HepG2 (cell line): ENCODE measurements around the gene TMEM139. TPM values are rescaled to one million over a fixed set of nuclear protein-coding genes. Genes with fewer than 3 reads are reported as not detected.

Experiments
- DMAP1 ChIP-seq: IDR thresholded peaks from 2 replicates; pipeline ENCODE4 v1.6.1; 2016
- MED8 ChIP-seq: sonication (generic); formaldehyde crosslinking; IDR thresholded peaks from 2 replicates; pipeline ENCODE4 v1.8.1; 2023; ENCODE audit warnings: mild to moderate bottlenecking, missing genetic modification reagents; ENCODE audit not compliant: insufficient replicate concordance
- PPARG ChIP-seq: conservative IDR thresholded peaks from 2 replicates; pipeline ENCODE4 v1.6.1; 2016; ENCODE audit warnings: missing biosample characterization, missing genetic modification reagents
- SATB2 ChIP-seq: sonication (generic); formaldehyde crosslinking; IDR thresholded peaks from 2 replicates; pipeline ENCODE4 v1.5.0; 2020; ENCODE audit warnings: missing genetic modification reagents
- SNRNP70 ChIP-seq: fragments of 200-400 bp; formaldehyde crosslinking; IDR thresholded peaks from 2 replicates; pipeline ENCODE4 v1.6.1; 2017; ENCODE audit warnings: mild to moderate bottlenecking, low read depth, low read length, moderate library complexity
- ZFP36L2 ChIP-seq: sonication (generic); formaldehyde crosslinking; IDR thresholded peaks from 2 replicates; pipeline ENCODE4 v1.4.0; 2020; ENCODE audit warnings: missing genetic modification reagents
- ZNF205 ChIP-seq: IDR thresholded peaks from 2 replicates; pipeline ENCODE4 v1.6.1; 2018; ENCODE audit warnings: missing biosample characterization, missing genetic modification reagents
- ZNF790 ChIP-seq: sonication (generic); formaldehyde crosslinking; IDR thresholded peaks from 2 replicates; pipeline ENCODE4 v1.8.0; 2022; ENCODE audit warnings: missing genetic modification reagents, mild to moderate bottlenecking, borderline replicate concordance
- polyA plus RNA-seq, 8 experiments: library from polyadenylated mRNA; depleted of rRNA in 3 of 8; stranded (reverse) in 7 of 8; unstranded in 1 of 8; fragments of >200 nt; fragmentation: Illumina TruSeq in 4 of 8; extraction: Trizol in 4 of 8; gene quantifications; 2 replicates each; pipeline versions ENCODE4 v1.2.1 to v1.2.3, GENCODE V29; 2011 to 2016; ENCODE audit warnings: low read depth in 4 of 8, missing spikeins in 1 of 8, mixed read lengths in 1 of 8; ENCODE audit not compliant: insufficient read depth in 1 of 8
- total RNA-seq, 5 experiments: library from RNA; depleted of rRNA; stranded (reverse); fragments of >200 nt; fragmentation: Illumina TruSeq; extraction: Trizol; gene quantifications; 2 replicates each; pipeline ENCODE4 v1.2.3, GENCODE V29; 2016; ENCODE audit warnings: low read depth in 1 of 5
- TF ChIP-seq, protein P1 (sequence below): sonication (generic); formaldehyde crosslinking; IDR thresholded peaks from 2 replicates; pipeline ENCODE4 v1.9.0; 2022; ENCODE audit warnings: low read depth, missing genetic modification reagents
- TF ChIP-seq, protein P2 (sequence below): sonication (generic); formaldehyde crosslinking; IDR thresholded peaks from 2 replicates; pipeline ENCODE4 v1.5.0; 2020; ENCODE audit warnings: missing genetic modification reagents
- TF ChIP-seq, protein P3 (sequence below): sonication (generic); formaldehyde crosslinking; IDR thresholded peaks from 2 replicates; pipeline ENCODE4 v1.4.0; 2020; ENCODE audit warnings: mild to moderate bottlenecking, missing genetic modification reagents, borderline replicate concordance
- TF ChIP-seq, protein P4 (sequence below): sonication (generic); formaldehyde crosslinking; IDR thresholded peaks from 2 replicates; pipeline ENCODE4 v1.5.1; 2020; ENCODE audit warnings: mild to moderate bottlenecking, missing genetic modification reagents, moderate library complexity
- TF ChIP-seq, protein P5 (sequence below): fragments of 450-650 bp; IDR thresholded peaks from 2 replicates; pipeline ENCODE4 v1.6.1; 2016
- TF ChIP-seq, protein P6 (sequence below): sonication (generic); formaldehyde crosslinking; IDR thresholded peaks from 2 replicates; pipeline ENCODE4 v1.4.0; 2020; ENCODE audit warnings: missing genetic modification reagents

The TMEM139 gene
- total and polyA plus RNA-seq, 2 of the 13 experiments (the other 11 are each of a cell fraction or from before 2014, with no cell fraction given), result 7.9 to 14.0 TPM

DNA sequence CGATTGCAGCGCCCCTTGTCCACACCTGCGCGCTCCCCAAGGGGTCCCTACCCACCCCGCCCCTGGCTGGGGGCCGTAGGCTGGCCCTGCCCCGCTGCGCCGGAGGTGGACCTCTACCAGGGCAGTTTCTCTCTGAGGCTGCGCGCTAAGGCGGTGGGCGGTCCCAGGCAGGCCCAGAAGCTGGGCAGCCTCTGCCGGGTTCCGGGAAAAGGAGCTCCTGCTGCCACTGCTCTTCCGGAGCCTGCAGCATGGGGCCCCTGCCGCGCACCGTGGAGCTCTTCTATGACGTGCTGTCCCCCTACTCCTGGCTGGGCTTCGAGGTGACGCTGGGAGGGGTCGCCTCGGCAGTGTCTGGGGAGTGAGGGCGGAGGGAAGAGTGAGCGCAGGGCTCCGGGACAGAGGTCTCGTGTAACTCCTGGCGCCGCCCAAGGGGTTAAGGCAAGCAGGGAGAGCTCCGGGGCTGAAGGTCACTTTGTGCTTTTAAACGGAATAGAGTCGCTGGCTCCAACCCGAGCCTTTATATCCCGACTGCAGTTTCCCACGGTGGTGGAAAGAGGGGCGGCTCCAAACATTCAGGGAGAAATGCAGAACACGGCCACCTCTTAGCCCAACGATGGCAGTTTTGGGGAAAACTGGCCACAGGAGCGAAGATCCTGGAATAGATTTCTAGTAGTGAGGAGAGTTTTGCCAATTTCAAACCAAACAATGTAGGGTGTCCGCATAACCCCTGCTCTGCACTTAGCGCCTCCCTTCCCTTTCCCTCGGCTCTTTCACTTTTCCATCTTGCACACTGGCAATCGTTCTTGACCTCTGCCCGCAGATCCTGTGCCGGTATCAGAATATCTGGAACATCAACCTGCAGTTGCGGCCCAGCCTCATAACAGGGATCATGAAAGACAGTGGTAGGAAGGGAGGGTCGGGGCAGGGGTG lies 21.2 kb upstream of the TMEM139 start, which contains the start of gene GSTK1 (continued):
- TF ChIP-seq ZNF205 (CRISPR knock-in tag) (peak; percentile 75; the same call in 1 of the 2 replicates), MED8 (CRISPR knock-in tag) (peak; percentile 82), SATB2 (CRISPR knock-in tag) (no peak), ZNF790 (CRISPR knock-in tag) (peak; percentile 87; the same call in 1 of the 2 replicates), SNRNP70 (no peak), ZFP36L2 (no peak), DMAP1 (CRISPR knock-in tag) (peak; percentile 95), PPARG (CRISPR knock-in tag) (no peak; the same call in 1 of the 2 replicates)
- TF ChIP-seq, protein P1, sequence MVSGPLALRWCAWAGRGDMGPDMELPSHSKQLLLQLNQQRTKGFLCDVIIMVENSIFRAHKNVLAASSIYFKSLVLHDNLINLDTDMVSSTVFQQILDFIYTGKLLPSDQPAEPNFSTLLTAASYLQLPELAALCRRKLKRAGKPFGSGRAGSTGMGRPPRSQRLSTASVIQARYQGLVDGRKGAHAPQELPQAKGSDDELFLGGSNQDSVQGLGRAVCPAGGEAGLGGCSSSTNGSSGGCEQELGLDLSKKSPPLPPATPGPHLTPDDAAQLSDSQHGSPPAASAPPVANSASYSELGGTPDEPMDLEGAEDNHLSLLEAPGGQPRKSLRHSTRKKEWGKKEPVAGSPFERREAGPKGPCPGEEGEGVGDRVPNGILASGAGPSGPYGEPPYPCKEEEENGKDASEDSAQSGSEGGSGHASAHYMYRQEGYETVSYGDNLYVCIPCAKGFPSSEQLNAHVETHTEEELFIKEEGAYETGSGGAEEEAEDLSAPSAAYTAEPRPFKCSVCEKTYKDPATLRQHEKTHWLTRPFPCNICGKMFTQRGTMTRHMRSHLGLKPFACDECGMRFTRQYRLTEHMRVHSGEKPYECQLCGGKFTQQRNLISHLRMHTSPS (CRISPR knock-in tag), result peak; percentile 25; the same call in 1 of the 2 replicates
- TF ChIP-seq, protein P2, sequence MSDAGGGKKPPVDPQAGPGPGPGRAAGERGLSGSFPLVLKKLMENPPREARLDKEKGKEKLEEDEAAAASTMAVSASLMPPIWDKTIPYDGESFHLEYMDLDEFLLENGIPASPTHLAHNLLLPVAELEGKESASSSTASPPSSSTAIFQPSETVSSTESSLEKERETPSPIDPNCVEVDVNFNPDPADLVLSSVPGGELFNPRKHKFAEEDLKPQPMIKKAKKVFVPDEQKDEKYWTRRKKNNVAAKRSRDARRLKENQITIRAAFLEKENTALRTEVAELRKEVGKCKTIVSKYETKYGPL, result peak; percentile 19; the same call in 1 of the 2 replicates
- TF ChIP-seq, protein P3, sequence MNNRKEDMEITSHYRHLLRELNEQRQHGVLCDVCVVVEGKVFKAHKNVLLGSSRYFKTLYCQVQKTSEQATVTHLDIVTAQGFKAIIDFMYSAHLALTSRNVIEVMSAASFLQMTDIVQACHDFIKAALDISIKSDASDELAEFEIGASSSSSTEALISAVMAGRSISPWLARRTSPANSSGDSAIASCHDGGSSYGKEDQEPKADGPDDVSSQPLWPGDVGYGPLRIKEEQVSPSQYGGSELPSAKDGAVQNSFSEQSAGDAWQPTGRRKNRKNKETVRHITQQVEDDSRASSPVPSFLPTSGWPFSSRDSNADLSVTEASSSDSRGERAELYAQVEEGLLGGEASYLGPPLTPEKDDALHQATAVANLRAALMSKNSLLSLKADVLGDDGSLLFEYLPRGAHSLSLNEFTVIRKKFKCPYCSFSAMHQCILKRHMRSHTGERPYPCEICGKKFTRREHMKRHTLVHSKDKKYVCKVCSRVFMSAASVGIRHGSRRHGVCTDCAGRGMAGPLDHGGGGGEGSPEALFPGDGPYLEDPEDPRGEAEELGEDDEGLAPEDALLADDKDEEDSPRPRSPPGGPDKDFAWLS, result no peak
- TF ChIP-seq, protein P4, sequence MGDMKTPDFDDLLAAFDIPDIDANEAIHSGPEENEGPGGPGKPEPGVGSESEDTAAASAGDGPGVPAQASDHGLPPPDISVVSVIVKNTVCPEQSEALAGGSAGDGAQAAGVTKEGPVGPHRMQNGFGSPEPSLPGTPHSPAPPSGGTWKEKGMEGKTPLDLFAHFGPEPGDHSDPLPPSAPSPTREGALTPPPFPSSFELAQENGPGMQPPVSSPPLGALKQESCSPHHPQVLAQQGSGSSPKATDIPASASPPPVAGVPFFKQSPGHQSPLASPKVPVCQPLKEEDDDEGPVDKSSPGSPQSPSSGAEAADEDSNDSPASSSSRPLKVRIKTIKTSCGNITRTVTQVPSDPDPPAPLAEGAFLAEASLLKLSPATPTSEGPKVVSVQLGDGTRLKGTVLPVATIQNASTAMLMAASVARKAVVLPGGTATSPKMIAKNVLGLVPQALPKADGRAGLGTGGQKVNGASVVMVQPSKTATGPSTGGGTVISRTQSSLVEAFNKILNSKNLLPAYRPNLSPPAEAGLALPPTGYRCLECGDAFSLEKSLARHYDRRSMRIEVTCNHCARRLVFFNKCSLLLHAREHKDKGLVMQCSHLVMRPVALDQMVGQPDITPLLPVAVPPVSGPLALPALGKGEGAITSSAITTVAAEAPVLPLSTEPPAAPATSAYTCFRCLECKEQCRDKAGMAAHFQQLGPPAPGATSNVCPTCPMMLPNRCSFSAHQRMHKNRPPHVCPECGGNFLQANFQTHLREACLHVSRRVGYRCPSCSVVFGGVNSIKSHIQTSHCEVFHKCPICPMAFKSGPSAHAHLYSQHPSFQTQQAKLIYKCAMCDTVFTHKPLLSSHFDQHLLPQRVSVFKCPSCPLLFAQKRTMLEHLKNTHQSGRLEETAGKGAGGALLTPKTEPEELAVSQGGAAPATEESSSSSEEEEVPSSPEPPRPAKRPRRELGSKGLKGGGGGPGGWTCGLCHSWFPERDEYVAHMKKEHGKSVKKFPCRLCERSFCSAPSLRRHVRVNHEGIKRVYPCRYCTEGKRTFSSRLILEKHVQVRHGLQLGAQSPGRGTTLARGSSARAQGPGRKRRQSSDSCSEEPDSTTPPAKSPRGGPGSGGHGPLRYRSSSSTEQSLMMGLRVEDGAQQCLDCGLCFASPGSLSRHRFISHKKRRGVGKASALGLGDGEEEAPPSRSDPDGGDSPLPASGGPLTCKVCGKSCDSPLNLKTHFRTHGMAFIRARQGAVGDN, result peak; percentile 90
- TF ChIP-seq, protein P5, sequence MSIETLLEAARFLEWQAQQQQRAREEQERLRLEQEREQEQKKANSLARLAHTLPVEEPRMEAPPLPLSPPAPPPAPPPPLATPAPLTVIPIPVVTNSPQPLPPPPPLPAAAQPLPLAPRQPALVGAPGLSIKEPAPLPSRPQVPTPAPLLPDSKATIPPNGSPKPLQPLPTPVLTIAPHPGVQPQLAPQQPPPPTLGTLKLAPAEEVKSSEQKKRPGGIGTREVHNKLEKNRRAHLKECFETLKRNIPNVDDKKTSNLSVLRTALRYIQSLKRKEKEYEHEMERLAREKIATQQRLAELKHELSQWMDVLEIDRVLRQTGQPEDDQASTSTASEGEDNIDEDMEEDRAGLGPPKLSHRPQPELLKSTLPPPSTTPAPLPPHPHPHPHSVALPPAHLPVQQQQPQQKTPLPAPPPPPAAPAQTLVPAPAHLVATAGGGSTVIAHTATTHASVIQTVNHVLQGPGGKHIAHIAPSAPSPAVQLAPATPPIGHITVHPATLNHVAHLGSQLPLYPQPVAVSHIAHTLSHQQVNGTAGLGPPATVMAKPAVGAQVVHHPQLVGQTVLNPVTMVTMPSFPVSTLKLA, result no peak
- TF ChIP-seq, protein P6, sequence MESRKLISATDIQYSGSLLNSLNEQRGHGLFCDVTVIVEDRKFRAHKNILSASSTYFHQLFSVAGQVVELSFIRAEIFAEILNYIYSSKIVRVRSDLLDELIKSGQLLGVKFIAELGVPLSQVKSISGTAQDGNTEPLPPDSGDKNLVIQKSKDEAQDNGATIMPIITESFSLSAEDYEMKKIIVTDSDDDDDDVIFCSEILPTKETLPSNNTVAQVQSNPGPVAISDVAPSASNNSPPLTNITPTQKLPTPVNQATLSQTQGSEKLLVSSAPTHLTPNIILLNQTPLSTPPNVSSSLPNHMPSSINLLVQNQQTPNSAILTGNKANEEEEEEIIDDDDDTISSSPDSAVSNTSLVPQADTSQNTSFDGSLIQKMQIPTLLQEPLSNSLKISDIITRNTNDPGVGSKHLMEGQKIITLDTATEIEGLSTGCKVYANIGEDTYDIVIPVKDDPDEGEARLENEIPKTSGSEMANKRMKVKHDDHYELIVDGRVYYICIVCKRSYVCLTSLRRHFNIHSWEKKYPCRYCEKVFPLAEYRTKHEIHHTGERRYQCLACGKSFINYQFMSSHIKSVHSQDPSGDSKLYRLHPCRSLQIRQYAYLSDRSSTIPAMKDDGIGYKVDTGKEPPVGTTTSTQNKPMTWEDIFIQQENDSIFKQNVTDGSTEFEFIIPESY (CRISPR knock-in tag), result no peak
